Activated CD4-positive, alpha-beta T cell treated with anti-CD3 and anti-CD28 coated beads, Interleukin-10, Interleukin-2, amounts not matched to agents 100 ng/mL and 50 ng/mL, durations not matched to agents 16 hours and 8 hours (primary cell): ENCODE measurements around the gene RGS6.
A peak's percentile ranks its signal among the peaks of the same experiment; 100 is the strongest.

Source experiments
- DNase-seq: peaks from one replicate; pipeline ENCODE4 v3.0.0-alpha.2; 2020

The RGS6 gene

GRCh38 chr14:72089625-72090024 is 157.4 kb downstream of the RGS6 start:
- no peak for DNase-seq

DNA sequence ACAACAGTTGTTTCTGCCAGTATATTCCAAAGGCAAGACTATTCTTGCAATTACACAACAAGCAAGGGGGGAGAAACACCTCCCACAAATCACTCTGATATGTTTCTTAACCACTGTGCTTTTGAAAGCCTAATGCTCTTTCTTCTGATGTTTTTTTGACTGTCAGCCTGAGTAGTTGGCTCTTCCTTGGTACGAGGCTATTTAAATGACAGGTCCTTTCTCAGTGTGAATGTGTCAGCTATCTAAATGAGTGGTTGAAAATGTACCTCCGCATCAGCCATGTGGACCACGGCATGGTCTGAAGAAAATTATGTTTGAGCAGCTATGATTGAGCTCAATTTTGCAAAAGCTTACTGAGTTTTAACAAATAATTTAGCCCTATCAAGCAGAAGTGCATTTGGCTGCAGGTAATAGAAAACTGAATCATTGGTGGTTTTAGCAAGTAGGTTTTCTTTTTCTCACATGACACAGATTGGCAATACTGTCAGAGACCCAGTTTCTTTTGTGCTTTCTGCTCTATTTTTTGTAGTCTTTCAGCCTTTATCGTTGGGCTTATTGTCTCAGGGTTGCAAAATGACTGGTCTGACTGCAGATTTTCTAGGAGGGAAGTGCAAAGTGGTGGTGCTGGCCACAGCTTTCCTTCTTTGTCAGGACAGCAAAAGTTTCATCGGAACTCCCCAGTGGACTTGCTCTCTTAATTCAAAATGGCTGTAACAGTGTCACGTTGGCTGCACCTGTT is 162.8 kb downstream of the RGS6 start:
- peak; percentile 83 for DNase-seq

- no peak for DNase-seq
Measured at GRCh38 chr14:72097173-72097783, 165.0 kb downstream of the RGS6 start.

DNA sequence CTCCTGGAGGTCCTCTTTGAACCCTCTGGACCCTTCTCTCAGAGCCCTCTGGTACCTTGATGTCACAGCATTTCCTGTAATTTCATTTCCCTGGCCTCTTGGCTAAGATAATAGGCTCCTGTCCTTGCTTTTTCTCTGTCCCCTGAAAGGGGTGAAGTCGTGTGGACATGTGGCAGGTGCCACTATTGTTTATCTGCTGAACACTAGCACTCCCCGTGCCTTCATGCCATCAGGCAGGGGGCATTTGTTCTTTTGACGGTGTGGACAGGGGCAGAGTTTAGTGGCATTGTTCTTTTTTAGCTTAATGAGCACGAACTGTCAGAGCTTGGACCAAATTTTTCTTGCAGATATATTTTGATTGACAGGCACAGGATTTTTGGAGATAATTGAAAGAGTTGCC is 166.0 kb downstream of the RGS6 start:
- DNase-seq: no peak

DNA sequence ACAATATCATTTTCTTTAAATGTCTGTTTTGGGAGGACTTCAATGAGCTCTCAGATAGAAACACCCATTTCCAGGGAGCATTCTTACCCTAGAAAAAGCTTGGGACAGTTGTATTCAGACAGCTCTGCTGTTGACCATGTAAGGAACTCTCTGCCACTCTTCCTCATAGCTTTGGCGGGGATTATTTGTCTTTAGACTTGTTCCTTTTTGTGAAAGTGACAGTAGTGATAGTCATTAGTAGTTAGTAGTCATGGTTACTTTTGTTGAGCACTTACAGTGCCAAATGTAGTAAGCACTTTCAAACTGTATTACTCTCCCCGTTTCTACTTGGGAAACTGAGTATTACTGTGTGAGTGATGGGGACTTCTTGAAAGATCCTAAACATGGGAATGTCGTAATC is 167.3 kb downstream of the RGS6 start:
- DNase-seq: no peak

GRCh38 chr14:72104011-72104613 is 171.9 kb downstream of the RGS6 start:
- DNase-seq: peak; percentile 58

DNA sequence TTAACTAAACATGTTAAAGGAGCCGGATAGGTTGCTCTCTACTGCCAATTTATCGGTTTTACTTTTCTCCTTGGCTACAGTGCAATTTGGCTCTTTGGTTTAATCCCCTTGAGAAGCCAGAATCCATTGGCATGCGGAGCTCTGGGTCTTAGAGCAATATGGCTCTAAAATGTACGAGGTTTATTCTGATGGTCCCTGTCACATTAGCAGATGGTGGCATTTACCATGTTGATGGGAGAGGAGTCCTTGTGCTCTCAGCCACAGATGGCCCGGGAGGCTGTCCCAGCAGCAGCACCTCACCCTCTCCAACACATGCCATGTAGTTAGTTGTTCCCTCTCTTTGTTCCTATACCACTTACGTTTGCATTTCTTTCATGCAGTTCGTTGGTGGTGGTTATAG is 179.7 kb downstream of the RGS6 start:
- DNase-seq: no peak

DNA sequence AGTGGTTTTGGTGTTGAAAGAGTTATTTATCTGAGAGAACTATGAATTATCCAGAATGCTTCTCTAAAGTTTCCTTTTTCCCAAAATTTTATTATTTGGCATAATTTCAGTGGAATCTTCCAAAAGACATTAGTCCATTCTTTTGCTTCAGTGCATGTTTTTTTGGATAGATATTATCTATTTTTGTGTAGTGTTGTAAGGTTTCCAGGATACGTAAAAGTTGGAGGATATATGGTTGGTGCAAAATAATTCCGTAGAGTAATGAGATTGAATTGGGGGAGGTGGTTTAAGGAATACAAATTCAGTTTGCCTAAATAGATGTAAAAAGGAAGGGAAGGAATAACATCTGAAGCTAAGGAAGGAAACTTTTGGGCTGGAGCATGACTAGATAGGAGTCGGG is 186.6 kb downstream of the RGS6 start:
- no peak for DNase-seq

DNA sequence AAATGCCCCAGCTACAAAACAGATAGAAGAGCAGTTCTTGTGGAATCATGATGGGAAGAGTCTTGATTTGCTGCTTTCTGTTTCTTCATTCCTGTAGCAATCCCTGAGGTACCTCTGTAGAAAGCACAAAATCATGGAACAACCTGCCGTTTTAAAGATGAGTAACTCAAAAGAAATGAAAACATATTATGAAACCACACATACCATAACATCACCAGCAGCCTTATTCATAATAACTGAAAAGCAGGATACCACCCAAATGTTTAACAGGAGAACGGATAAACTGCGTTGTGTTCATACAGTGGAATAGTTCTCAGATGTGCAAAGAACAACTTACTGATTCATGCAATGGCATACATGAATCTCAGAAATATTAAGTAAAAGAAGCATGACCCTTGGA is 188.1 kb downstream of the RGS6 start:
- DNase-seq: no peak

GRCh38 chr14:72123755-72124154 is 191.5 kb downstream of the RGS6 start:
- no peak for DNase-seq

GRCh38 chr14:72124171-72124570 is 191.9 kb downstream of the RGS6 start:
- DNase-seq: no peak

- DNase-seq: no peak
Measured at GRCh38 chr14:72126091-72126490, 193.9 kb downstream of the RGS6 start.

- no peak for DNase-seq
Measured at GRCh38 chr14:72126561-72126960, 194.3 kb downstream of the RGS6 start.

GRCh38 chr14:72128629-72129028 is 196.4 kb downstream of the RGS6 start:
- no peak for DNase-seq

GRCh38 chr14:72129291-72129690 is 197.1 kb downstream of the RGS6 start:
- no peak for DNase-seq

DNA sequence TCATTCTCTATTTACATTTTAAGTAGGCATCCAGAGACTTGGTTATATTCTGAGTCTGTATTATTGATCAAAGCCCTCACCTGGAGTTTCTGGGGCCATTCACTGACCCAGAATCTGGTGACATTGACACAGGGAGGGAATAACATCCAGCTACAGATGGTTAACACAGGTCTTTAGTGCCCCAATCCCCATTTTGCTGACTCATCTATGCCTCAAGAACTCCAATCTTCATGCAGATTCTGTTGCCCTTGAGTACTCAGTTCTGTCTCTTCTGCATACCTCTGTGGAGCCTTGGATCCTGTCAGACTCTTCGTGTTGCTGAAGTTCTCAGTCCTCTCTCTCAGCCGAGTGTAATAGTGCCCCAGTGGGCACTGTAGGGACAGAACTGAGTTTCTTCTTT is 208.9 kb downstream of the RGS6 start:
- DNase-seq: no peak

DNA sequence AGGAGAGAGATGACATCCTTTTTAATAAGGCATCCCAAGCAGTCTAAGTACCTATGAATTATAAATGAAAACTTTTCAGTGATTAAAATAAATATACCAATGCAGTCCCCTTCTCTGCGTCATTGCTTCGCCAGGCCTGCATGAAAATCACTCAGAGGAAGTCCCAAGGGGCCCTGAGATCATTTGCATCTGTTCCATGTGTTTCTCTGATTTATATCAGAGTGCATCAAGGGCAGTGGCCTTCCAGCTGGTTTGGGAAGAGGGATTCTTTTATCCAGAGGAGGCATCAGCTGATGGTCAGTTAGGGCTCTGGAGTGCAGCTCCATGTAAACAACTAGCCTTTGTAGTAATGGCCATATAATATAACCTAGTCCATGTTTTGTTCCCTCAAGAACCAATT is 210.1 kb downstream of the RGS6 start:
- no peak for DNase-seq

DNA sequence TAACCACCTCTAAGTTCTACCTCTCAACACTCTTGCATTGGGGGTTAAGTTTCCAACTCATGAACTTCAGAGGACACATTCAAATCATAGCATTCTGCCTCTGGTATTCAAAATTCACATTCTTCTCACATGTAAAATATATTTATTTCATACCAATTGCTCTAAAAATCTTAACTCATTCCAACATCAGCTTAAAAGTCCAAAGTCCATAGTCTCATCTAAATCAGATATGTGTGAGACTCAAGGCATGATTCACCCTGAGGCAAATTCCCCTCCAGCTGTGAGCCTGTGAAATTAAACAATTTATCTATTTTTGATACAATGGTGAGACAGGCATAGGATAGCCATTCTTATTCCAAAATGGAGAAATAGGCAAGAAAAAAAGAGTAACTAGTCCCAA is 214.0 kb downstream of the RGS6 start:
- no peak for DNase-seq

DNA sequence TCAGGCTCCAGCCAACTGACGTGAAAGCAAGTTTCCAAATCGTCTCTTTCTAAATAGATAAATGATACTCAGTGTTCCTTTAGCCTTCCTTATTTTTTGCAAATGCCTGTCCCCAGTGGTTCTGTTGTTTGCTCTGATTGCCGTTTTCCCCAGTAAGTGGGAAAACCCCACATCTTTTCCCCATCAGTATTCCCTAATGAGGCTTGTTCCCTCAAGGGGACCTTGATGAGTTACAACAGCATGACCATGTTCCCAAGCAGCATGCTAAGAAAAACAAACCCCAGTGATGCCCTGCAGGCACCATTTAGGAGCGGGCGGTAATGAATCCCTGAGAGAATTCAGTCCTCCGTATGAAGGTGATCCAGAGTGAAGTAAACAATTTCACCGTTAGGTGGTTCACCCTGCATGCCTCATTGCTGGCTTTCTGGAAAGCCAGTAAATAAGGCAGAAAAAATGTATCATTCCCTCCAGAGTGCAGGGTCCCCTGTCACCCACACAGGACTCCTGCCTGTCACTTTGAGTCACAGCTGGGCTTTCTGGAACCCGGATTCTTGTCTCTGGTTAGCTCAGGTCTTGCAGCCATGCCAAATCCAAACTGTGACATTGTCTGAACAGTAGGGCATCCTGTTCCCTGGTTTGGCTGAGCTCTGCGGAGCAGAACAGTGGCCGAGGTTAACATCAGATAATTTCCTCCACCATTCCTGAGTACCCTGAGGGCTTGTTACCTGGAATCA is 222.6 kb downstream of the RGS6 start:
- no peak for DNase-seq

DNA sequence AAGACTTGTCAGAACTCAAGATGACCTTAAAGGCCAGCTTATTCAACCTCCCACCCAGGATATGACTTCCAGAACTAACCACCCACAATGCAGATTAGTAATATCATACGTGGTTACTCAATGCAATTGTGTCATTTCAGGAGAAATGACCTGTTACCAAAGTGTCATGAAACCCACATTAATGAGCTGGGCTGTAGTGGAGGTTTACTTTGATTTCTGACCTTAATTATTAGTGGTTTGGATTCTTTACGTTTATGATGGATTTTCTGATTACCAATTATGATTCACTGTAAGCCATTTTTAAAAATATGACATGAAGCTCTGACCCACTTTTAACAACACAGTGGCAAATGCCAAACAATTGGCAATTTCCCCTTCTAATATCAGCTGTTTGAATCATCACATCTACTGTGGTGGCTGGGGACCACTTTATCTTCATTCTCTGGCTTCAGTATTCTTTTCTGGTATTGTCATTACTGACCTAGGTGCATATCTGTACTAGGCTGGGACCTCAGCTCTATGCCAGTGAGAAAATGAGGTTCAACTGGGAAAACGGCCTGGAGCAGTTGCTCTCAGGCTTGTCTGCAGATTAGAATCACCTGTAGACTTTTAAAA is 223.3 kb downstream of the RGS6 start:
- DNase-seq: peak; percentile 70

GRCh38 chr14:72164420-72165228 is 232.4 kb downstream of the RGS6 start:
- no peak for DNase-seq

DNA sequence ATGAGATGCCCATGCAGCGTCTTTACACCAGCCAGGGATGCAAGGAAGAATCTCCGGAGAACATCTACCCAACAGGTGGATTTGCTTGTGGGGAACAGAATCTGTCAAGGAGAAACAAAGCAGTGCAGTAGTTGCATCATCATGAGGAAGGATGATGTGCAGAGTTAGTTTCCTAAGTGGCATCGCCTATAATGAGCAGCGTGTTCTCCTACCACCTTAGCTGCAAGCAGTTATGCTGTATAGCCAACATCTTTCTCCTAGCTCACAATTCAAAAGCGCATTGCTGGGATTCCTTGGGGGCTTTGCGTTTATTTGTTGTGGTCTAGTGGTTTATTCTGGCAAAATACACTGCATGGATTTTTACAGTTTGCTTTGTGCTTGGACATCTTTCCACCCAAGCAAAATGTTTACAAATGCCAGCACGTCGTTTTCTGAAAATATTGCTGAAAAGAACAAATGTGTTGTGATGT is 233.0 kb downstream of the RGS6 start:
- DNase-seq: no peak
